GM18907 (cell line): ENCODE measurements around the gene PSMB9.
A peak's percentile ranks its signal among the peaks of the same experiment; 100 is the strongest.

Experiments
- ATAC-seq: cut with Tn5 transposase; IDR thresholded peaks from one replicate; pipeline ENCODE4 v1.9.1; 2021; ENCODE audit warnings: mild to moderate bottlenecking, moderate library complexity; ENCODE audit not compliant: unreplicated experiment

Gene PSMB9

GRCh38 chr6:32838114-32838958 lies 15.7 kb upstream of the PSMB9 start, which contains the start of gene TAP2:
TAP2 (minus strand) TSS chr6:32838739; CDS start chr6:32838233, 506 bp downstream.
- peak; percentile 72 for ATAC-seq

- ATAC-seq, result no peak
Measured at GRCh38 chr6:32839356-32839755, 14.6 kb upstream of the PSMB9 start.

GRCh38 chr6:32840604-32841246 lies 13.3 kb upstream of the PSMB9 start:
- ATAC-seq, result no peak

- ATAC-seq, result no peak
Measured at GRCh38 chr6:32842021-32842650, 11.9 kb upstream of the PSMB9 start.

GRCh38 chr6:32842690-32843089 lies 11.3 kb upstream of the PSMB9 start:
- ATAC-seq, result no peak

- no peak for ATAC-seq
Measured at GRCh38 chr6:32843331-32843978, 10.5 kb upstream of the PSMB9 start.

GRCh38 chr6:32843979-32844838 lies 9.8 kb upstream of the PSMB9 start, which contains the start of gene PSMB8:
PSMB8 (minus strand) TSS chr6:32844047; CDS start chr6:32843996, 51 bp downstream.
- peak; percentile 73 for ATAC-seq

- no peak for ATAC-seq
Measured at GRCh38 chr6:32844839-32845383, 9.1 kb upstream of the PSMB9 start.

- ATAC-seq, result no peak
Measured at GRCh38 chr6:32845384-32845884, 8.6 kb upstream of the PSMB9 start.

- ATAC-seq, result no peak
Measured at GRCh38 chr6:32847004-32847403, 7.0 kb upstream of the PSMB9 start.

GRCh38 chr6:32847795-32848194 lies 6.2 kb upstream of the PSMB9 start:
- no peak for ATAC-seq

- no peak for ATAC-seq
Measured at GRCh38 chr6:32849126-32849525, 4.9 kb upstream of the PSMB9 start.

- ATAC-seq, result no peak
Measured at GRCh38 chr6:32851025-32851424, 3.0 kb upstream of the PSMB9 start.

- no peak for ATAC-seq
Measured at GRCh38 chr6:32852018-32852843, 1.8 kb upstream of the PSMB9 start.

- ATAC-seq, result peak; percentile 38
Measured at GRCh38 chr6:32852844-32853540, 1.0 kb upstream of the PSMB9 start.

- ATAC-seq, result peak; percentile 17
Measured at GRCh38 chr6:32854376-32855178, 585 bp downstream of the PSMB9 start.

GRCh38 chr6:32855467-32856174 lies 1.6 kb downstream of the PSMB9 start:
- no peak for ATAC-seq
